Colonic mucosa (tissue), 4 donors: ENCODE measurements around the gene RBM15B. TPM values are rescaled to one million over a fixed set of nuclear protein-coding genes. Genes with fewer than 3 reads are reported as not detected.

Experiments
- DNase-seq: peaks from one replicate; pipeline ENCODE4 v3.0.0-alpha.2; 2020
- H3K27ac ChIP-seq: fragments of 200-600 bp; one replicate; pipeline ENCODE4 v1.8.0; 2021
- H3K27me3 ChIP-seq: fragments of 200-600 bp; one replicate; pipeline ENCODE4 v1.8.0; 2021
- H3K36me3 ChIP-seq: fragments of 200-600 bp; one replicate; pipeline ENCODE4 v1.8.0; 2021
- H3K4me1 ChIP-seq: fragments of 200-600 bp; one replicate; pipeline ENCODE4 v1.8.0; 2021; ENCODE audit warnings: mild to moderate bottlenecking
- H3K4me3 ChIP-seq: fragments of 200-600 bp; one replicate; pipeline ENCODE4 v1.8.0; 2021
- H3K9ac ChIP-seq, 2 donors: one replicate each; pipeline ENCODE4 v1.7.0; 2013; ENCODE audit warnings: control low read depth in 2 of 2, low read depth in 2 of 2, low read length in 2 of 2
- H3K9me3 ChIP-seq: fragments of 200-600 bp; one replicate; pipeline ENCODE4 v1.8.0; 2021
- intact Hi-C: fragments of 100-400 bp; cut with DNase I; formaldehyde crosslinking; loops from one replicate; pipeline ENCODE4 v1.14.1; 2022
- total RNA-seq, 2 donors: library from RNA; stranded (reverse); fragmentation: NEBNext Ultra II Directional in 1 of 2; extraction: Animal tissue kit (Norgen Biotek cat#: 25700) in 1 of 2; gene quantifications; one replicate each; pipeline ENCODE4 v1.2.1, GENCODE V29; 2021
- TF ChIP-seq, protein P1 (sequence below): fragments of 200-600 bp; IDR thresholded peaks from one replicate; pipeline ENCODE4 v1.8.0; 2022; ENCODE audit warnings: antibody characterized with exemption, mild to moderate bottlenecking
- donor health status: healthy.
- donor health status: DM: no; HTN: no; CAD: no.
- donor health status: DM: no; HTN: no; CAD: no.

RBM15B gene
- total RNA-seq, 2 donors from 2014 or later = 31.8 to 35.4 TPM

DNA sequence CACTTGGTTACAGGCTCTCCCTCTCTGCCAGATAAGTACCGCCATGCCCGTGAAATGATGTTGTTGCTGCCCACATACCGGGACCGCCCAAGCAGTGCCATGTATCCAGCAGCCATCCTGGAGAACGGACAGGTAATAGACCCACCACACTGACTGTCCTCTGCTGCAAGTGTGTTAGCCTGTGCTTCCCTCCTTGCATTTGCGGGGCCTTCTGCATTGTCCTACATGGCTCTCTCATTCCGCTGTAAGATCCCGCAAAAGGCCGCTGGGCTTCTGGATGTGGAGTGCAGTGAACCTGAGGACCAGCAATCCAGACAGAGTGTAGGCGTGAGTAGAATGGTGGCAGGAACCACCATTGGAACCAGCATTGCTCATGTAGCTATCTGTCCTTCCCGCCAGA, 16.6 kb upstream of the RBM15B start:
- no peak overlapping the region for H3K9ac ChIP-seq
- intact Hi-C loops = loop anchor here (5.0 kb wide), 2 partner anchors 402 to 757 kb away; partner anchors contain the start of gene MAPKAPK3
- no peaks in the 10 kb centered on the region for H3K9me3 ChIP-seq
- no peaks in the 10 kb centered on the region for H3K36me3 ChIP-seq
- H3K4me3 ChIP-seq = no peak overlapping the region
- no peak overlapping the region for H3K27ac ChIP-seq
- no peak for DNase-seq
- H3K27me3 ChIP-seq = no peaks in the 10 kb centered on the region
- H3K4me1 ChIP-seq = no peaks in the 10 kb centered on the region
- TF ChIP-seq, protein P1, sequence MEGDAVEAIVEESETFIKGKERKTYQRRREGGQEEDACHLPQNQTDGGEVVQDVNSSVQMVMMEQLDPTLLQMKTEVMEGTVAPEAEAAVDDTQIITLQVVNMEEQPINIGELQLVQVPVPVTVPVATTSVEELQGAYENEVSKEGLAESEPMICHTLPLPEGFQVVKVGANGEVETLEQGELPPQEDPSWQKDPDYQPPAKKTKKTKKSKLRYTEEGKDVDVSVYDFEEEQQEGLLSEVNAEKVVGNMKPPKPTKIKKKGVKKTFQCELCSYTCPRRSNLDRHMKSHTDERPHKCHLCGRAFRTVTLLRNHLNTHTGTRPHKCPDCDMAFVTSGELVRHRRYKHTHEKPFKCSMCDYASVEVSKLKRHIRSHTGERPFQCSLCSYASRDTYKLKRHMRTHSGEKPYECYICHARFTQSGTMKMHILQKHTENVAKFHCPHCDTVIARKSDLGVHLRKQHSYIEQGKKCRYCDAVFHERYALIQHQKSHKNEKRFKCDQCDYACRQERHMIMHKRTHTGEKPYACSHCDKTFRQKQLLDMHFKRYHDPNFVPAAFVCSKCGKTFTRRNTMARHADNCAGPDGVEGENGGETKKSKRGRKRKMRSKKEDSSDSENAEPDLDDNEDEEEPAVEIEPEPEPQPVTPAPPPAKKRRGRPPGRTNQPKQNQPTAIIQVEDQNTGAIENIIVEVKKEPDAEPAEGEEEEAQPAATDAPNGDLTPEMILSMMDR = no peak

- TF ChIP-seq, protein P1 = no peak
- Histone ChIP-seq H3K27ac (no peak overlapping the region), H3K4me1 (no peaks in the 10 kb centered on the region), H3K36me3 (no peaks in the 10 kb centered on the region), H3K4me3 (no peak overlapping the region), H3K9me3 (no peaks in the 10 kb centered on the region), H3K9ac (no peak overlapping the region), H3K27me3 (no peaks in the 10 kb centered on the region)
- no peak for DNase-seq
- intact Hi-C loops = loop anchor here (5.0 kb wide), 1 partner anchor 803 kb away; no protein-coding TSS in a partner anchor
Observed at GRCh38 chr3:51375136-51375535, 15.9 kb upstream of the RBM15B start.

GRCh38 chr3:51375571-51375970, 15.5 kb upstream of the RBM15B start:
- Histone ChIP-seq H3K9ac (no peak overlapping the region), H3K4me3 (no peak overlapping the region), H3K27me3 (no peaks in the 10 kb centered on the region), H3K27ac (no peak overlapping the region), H3K9me3 (no peaks in the 10 kb centered on the region), H3K36me3 (no peaks in the 10 kb centered on the region), H3K4me1 (no peaks in the 10 kb centered on the region)
- intact Hi-C loops = loop anchor here (5.0 kb wide), 1 partner anchor 803 kb away; no protein-coding TSS in a partner anchor
- TF ChIP-seq, protein P1 = no peak
- DNase-seq = no peak

- Histone ChIP-seq H3K36me3 (no peaks in the 10 kb centered on the region), H3K9ac (no peak overlapping the region), H3K27ac (no peak overlapping the region), H3K9me3 (no peaks in the 10 kb centered on the region), H3K27me3 (no peaks in the 10 kb centered on the region), H3K4me1 (no peaks in the 10 kb centered on the region), H3K4me3 (no peak overlapping the region)
- intact Hi-C loops = loop anchor here (5.0 kb wide), 1 partner anchor 806 kb away; no protein-coding TSS in a partner anchor
- TF ChIP-seq, protein P1 = no peak
- DNase-seq = no peak
Observed at GRCh38 chr3:51378065-51378464, 13.0 kb upstream of the RBM15B start.

DNA sequence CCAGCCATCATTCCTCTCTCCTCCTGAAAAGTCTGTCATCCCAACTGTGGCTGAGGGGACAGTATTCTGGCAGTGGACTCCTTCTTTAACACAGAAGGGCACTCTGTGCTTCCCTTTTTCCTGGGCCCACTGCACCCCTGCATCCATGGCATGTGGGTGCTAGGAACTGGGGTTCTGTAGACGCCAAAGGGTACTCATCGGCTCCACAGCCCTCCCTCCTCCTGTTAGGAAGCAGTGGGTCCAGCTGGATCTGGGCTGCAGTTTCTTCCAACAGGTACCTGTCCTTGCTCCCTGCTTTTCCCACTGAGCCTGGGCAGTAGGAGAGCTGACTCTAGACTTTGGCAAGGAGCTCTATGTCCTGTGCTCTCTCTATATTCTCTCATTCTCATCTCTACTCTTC, 12.4 kb upstream of the RBM15B start:
- Histone ChIP-seq H3K27me3 (no peaks in the 10 kb centered on the region), H3K4me1 (no peaks in the 10 kb centered on the region), H3K4me3 (no peak overlapping the region), H3K9ac (no peak overlapping the region), H3K36me3 (no peaks in the 10 kb centered on the region), H3K27ac (no peak overlapping the region), H3K9me3 (no peaks in the 10 kb centered on the region)
- intact Hi-C loops = loop anchor here (5.0 kb wide), 1 partner anchor 806 kb away; no protein-coding TSS in a partner anchor
- DNase-seq = no peak
- TF ChIP-seq, protein P1 = no peak
